H1 (cell line): ENCODE data around the gene TMEM127. TPM values are rescaled to one million over a fixed set of nuclear protein-coding genes. Genes with fewer than 3 reads are reported as not detected.

ENCODE experiments used
- RFX5 ChIP-seq: IDR thresholded peaks from 2 replicates; pipeline ENCODE4 v1.6.1; 2011; ENCODE audit warnings: low read depth, low read length, improper control_type of control experiment, borderline replicate concordance
- polyA plus RNA-seq, 7 experiments: library from polyadenylated mRNA; depleted of rRNA in 3 of 7; stranded (reverse) in 5 of 7; unstranded in 2 of 7; fragments of >200 nt in 5 of 7; fragments of 200-250 nt in 2 of 7; gene quantifications; 1 replicate in 5 of 7; 2 replicates in 1 of 7; 4 replicates in 1 of 7; pipeline versions ENCODE4 v1.2.1 to v1.2.3, GENCODE V29; 2011 to 2013; ENCODE audit warnings: missing spikeins in 2 of 7, mixed read lengths in 2 of 7
- total RNA-seq: library from RNA; stranded (reverse); fragmentation: NEBNext Ultra II Directional; extraction: Animal tissue kit (Norgen Biotek cat#: 25700); gene quantifications from 2 replicates; pipeline ENCODE4 v1.2.1, GENCODE V29; 2021

TMEM127 gene
- total and polyA plus RNA-seq, 2 of the 8 experiments (the other 6 are each of a cell fraction or from before 2014, with no cell fraction given), result 25.0 to 41.0 TPM

GRCh38 chr2:96260387-96261260, 5.2 kb downstream of the TMEM127 start (continued):
- TF ChIP-seq RFX5, result no peak
